Epithelial cell of umbilical artery (primary cell): ENCODE measurements around the gene SASS6. TPM values are rescaled to one million over a fixed set of nuclear protein-coding genes. Genes with fewer than 3 reads are reported as not detected.

Experiments used
- total RNA-seq: library from RNA; depleted of rRNA; stranded (reverse); fragments of >200 nt; gene quantifications from 2 replicates; pipeline ENCODE4 v1.2.3, GENCODE V29; 2014

SASS6 gene, protein sequence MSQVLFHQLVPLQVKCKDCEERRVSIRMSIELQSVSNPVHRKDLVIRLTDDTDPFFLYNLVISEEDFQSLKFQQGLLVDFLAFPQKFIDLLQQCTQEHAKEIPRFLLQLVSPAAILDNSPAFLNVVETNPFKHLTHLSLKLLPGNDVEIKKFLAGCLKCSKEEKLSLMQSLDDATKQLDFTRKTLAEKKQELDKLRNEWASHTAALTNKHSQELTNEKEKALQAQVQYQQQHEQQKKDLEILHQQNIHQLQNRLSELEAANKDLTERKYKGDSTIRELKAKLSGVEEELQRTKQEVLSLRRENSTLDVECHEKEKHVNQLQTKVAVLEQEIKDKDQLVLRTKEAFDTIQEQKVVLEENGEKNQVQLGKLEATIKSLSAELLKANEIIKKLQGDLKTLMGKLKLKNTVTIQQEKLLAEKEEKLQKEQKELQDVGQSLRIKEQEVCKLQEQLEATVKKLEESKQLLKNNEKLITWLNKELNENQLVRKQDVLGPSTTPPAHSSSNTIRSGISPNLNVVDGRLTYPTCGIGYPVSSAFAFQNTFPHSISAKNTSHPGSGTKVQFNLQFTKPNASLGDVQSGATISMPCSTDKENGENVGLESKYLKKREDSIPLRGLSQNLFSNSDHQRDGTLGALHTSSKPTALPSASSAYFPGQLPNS
- total RNA-seq: 3.6 and 6.2 TPM in 2 replicates

DNA sequence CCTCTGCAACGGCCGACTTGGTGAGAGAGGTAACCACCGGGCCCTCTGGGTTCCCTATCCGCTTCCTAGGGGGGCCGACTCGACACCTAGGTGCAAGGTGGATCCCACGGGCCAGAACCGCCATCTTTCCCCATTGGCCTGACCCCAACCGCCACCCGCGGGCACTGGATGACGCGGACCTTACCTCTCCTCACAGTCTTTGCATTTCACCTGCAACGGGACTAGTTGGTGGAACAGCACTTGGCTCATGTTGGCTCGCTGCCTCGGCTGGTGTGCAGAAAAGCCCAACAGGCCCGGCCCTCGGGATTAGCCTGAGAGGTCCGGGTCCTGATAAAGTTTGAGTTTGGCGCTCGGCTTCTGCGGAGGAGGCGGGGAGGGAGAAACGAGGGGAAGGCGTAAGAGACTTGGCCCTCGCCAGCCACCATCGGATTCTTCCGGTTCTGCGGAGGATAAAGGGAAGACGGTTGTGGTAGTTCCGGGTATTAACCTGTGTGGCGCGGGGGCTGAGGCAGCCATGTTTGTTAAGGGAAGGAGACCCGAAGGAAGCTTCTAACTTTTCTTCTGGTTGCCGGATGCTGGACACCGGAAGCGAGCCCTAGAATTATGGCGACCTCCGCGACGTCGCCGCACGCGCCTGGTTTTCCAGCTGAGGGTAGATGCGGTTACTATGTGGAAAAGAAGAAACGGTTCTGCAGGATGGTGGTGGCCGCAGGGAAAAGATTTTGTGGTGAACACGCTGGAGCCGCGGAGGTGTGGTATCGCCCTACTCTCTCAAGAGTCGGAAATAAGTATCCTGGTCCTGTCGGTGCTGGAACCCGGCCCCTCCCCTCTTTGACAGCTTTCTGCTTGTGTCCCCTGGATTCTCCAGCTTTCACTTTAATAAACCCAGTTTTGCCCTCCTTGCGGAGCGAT, at the start of gene SASS6, which contains the start of gene TRMT13:
TSS of gene SASS6 (minus strand) at position 365 of the 912 bp plus-strand sequence. CDS start at position 249, 116 bp downstream.
TSS of gene TRMT13 (plus strand) at position 598 of the 912 bp plus-strand sequence. CDS start at position 604, 6 bp downstream.

DNA sequence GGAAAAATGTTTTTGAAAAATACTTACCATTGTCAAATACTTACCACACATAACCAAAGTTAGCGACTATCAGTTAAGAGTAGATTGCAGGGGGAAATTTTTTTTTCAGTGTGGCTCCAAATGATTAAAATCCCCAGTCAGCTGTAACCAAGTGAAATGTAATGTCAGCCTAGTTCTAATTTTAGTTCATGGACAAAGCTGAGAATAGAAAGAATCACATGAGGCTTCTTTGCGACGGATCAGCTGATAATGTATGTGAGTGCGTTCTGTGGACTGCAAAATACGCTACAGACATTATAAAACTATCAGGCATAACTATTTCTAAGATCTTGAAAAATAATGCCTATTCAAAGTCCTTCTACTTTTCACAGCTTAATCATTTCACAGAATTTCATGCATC, 45.4 kb upstream of the SASS6 start, which contains the start of gene LRRC39:
TSS of gene LRRC39 (minus strand) at position 166 of the 400 bp plus-strand sequence. CDS start 9,740 bp downstream, outside the sequence.

Other genes starting within 250 kb of the SASS6 start
- 22.7 and 42.2 TPM in 2 replicates for gene SLC35A3, start 162.9 kb downstream of the SASS6 start, total RNA-seq
- 8.8 and 11.7 TPM in 2 replicates for gene TRMT13, start 233 bp upstream of the SASS6 start, total RNA-seq
- gene LRRC39, start 45.3 kb upstream of the SASS6 start, total RNA-seq: under 0.01 and 0.30 TPM in 2 replicates
- gene DBT, start 116.9 kb upstream of the SASS6 start, total RNA-seq: 2.9 and 13.5 TPM in 2 replicates
- gene RTCA, start 133.3 kb upstream of the SASS6 start, total RNA-seq: 49.5 and 53.9 TPM in 2 replicates
- 17.5 and 21.0 TPM in 2 replicates for gene CDC14A, start 219.6 kb upstream of the SASS6 start, total RNA-seq